Measurements from ENCODE around the gene CARD10. TPM values are rescaled to one million over a fixed set of nuclear protein-coding genes. Genes with fewer than 3 reads are reported as not detected.
A peak's percentile ranks its signal among the peaks of the same experiment; 100 is the strongest.

The CARD10 gene
- total and polyA plus RNA-seq, 2 of the 13 experiments (the other 11 are each of a cell fraction or from before 2014, with no cell fraction given): 35.2 to 55.8 TPM

- ChIA-PET POLR2A (interaction anchor here (0.8 to 17.5 kb wide), 3 partner anchors 10 to 12 kb away, joined by 5 to 976 read pairs (median 21); no protein-coding TSS in a partner anchor), CTCF (ENCODE audit: low intra/inter-chr PET ratio, low total read pairs) (no interaction called here)
- H3K4me3 ChIP-seq (replicated peaks in 1 of 3; ENCODE audit: insufficient read depth in 1 of 3, low read depth in 2 of 3, low read length in 3 of 3): no peak overlapping the region
- DNase-seq (ENCODE audit: low spot score) (peak; percentile 69), ATAC-seq (peak; percentile 12; the same call in 2 of the 3 replicates), FAIRE-seq (no peak)
- no peaks in the 10 kb centered on the region for H3K9me3 ChIP-seq (ENCODE audit: low read length)
- WGBS (ENCODE audit: low lambda C conversion rate): 22% methylated on average over 4 of the region's 7 CpGs
- intact Hi-C loops (cut with micrococcal nuclease; ENCODE audit: unreplicated experiment): no loop called here
- BruUV-seq (replicated peaks): no TSS peak
- H2AFZ ChIP-seq (ENCODE audit: low read length): no peak overlapping the region
- in situ Hi-C loops (cut with HindIII; ENCODE audit: extremely low pct_ligation_motif_present, low pct_unique_long_range_greater_than_20kb): no loop called here
- 0 out of 5 replicates have a peak, but pooled peaks cover 0 to 3% of the 10 kb centered on the region in 2 experiments for H3K36me3 ChIP-seq (replicated peaks in 1 of 2; ENCODE audit: control insufficient read depth in 1 of 2, insufficient read depth in 2 of 2, low read length in 2 of 2)
- peaks cover 21% of the 10 kb centered on the region for H3K79me2 ChIP-seq (ENCODE audit: insufficient read depth, low read length)
- H3K9ac ChIP-seq (ENCODE audit: insufficient read depth, low read depth, low read length): no peak overlapping the region; the same call in 1 of the 2 replicates
- no peak overlapping the region for H3K27ac ChIP-seq (ENCODE audit: extremely low read length, insufficient read depth, low read length)
- no peaks in the 10 kb centered on the region; a peak in 2 of 5 replicates for H3K27me3 ChIP-seq (ENCODE audit: control insufficient read depth in 1 of 2, insufficient read depth in 2 of 2, low read length in 2 of 2)
- peak overlapping the region; percentile 26; the same call in 1 of the 2 replicates for H3K4me2 ChIP-seq (ENCODE audit: low read depth, low read length)
- no peaks in the 10 kb centered on the region for H4K20me1 ChIP-seq (ENCODE audit: insufficient read depth, low read length)
- peaks cover 81% of the 10 kb centered on the region for H3K4me1 ChIP-seq (ENCODE audit: insufficient read depth, low read length)
- TF ChIP-seq MLXIP (CRISPR knock-in tag; IDR thresholded peaks at IDR 0.05; ENCODE audit: borderline replicate concordance) (no peak), CBX5 (CRISPR knock-in tag; IDR thresholded peaks at IDR 0.05; ENCODE audit: borderline replicate concordance) (peak; percentile 36; the same call in 1 of the 2 replicates), ZNF790 (CRISPR knock-in tag; IDR thresholded peaks at IDR 0.05; ENCODE audit: borderline replicate concordance) (no peak), KDM1A (CRISPR knock-in tag; IDR thresholded peaks at IDR 0.05) (peak; percentile 90), ZNF629 (CRISPR knock-in tag; conservative IDR thresholded peaks at IDR 0.05) (peak; percentile 96), ZNF776 (CRISPR knock-in tag; IDR thresholded peaks at IDR 0.05) (no peak), CCDC6 (CRISPR knock-in tag; IDR thresholded peaks at IDR 0.05) (no peak), ZNF782 (CRISPR knock-in tag; IDR thresholded peaks at IDR 0.05; ENCODE audit: borderline replicate concordance) (no peak), MIXL1 (CRISPR knock-in tag; IDR thresholded peaks at IDR 0.05) (0 out of 2 replicates have a peak, but pooled peaks have one; percentile 16), RCOR2 (CRISPR knock-in tag; IDR thresholded peaks at IDR 0.05) (peak; percentile 63; the same call in 1 of the 2 replicates), NR2F6 (IDR thresholded peaks at IDR 0.05) (no peak), NR2F6 (CRISPR knock-in tag; IDR thresholded peaks at IDR 0.05) (no peak), ZNF24 (IDR thresholded peaks at IDR 0.05) (no peak), ZMYM2 (CRISPR knock-in tag; IDR thresholded peaks at IDR 0.05) (0 out of 2 replicates have a peak, but pooled peaks have one; percentile 23), CREB1 (IDR thresholded peaks at IDR 0.05) (peak; percentile 45), CREB1 (CRISPR knock-in tag; IDR thresholded peaks at IDR 0.05) (peak; percentile 63), ZKSCAN8 (CRISPR knock-in tag; IDR thresholded peaks at IDR 0.05; ENCODE audit: borderline replicate concordance) (peak; percentile 96), ADNP (CRISPR knock-in tag; IDR thresholded peaks at IDR 0.05) (peak; percentile 75; the same call in 1 of the 2 replicates), ZNF660 (CRISPR knock-in tag; IDR thresholded peaks at IDR 0.05; ENCODE audit: borderline replicate concordance, low read depth) (no peak), ZNF253 (CRISPR knock-in tag; IDR thresholded peaks at IDR 0.05; ENCODE audit: borderline replicate concordance) (no peak), SMC3 (IDR thresholded peaks at IDR 0.05; ENCODE audit: low read length) (no peak), MED1 (CRISPR knock-in tag; IDR thresholded peaks at IDR 0.05) (0 out of 2 replicates have a peak, but pooled peaks have one; percentile 21), ZMYM3 (CRISPR knock-in tag; IDR thresholded peaks at IDR 0.05) (peak; percentile 75), SNAPC2 (CRISPR knock-in tag; IDR thresholded peaks at IDR 0.05) (no peak), NCOR1 (IDR thresholded peaks at IDR 0.05; ENCODE audit: borderline replicate concordance, low read length) (0 out of 2 replicates have a peak, but pooled peaks have one; percentile 9)
Observed at GRCh38 chr22:37557321-37558001, 38.2 kb upstream of the CARD10 start.

All from HepG2 (cell line).